Esophagus (tissue), 2 donors: ENCODE results near the gene PASK. TPM values are rescaled to one million over a fixed set of nuclear protein-coding genes. Genes with fewer than 3 reads are reported as not detected.

Experiments used
- H3K27ac ChIP-seq, 2 donors: one replicate each; pipeline ENCODE4 v1.5.1; 2013; ENCODE audit warnings: low read depth in 2 of 2, mild to moderate bottlenecking in 2 of 2, inconsistent platforms in 1 of 2, low read length in 1 of 2, moderate library complexity in 1 of 2
- H3K27me3 ChIP-seq, 2 donors: one replicate each; pipeline ENCODE4 v1.6.1; 2013; ENCODE audit warnings: low read length in 2 of 2, control low read depth in 1 of 2, mild to moderate bottlenecking in 1 of 2; ENCODE audit not compliant: insufficient read depth in 2 of 2, control insufficient read depth in 1 of 2
- H3K36me3 ChIP-seq, 2 donors: one replicate each; pipeline ENCODE4 v1.6.1; 2013; ENCODE audit warnings: low read length in 1 of 2; ENCODE audit not compliant: control insufficient read depth in 2 of 2, insufficient read depth in 2 of 2
- H3K4me1 ChIP-seq, 2 donors: one replicate each; pipeline ENCODE4 v1.6.1; 2013; ENCODE audit warnings: low read length in 1 of 2; ENCODE audit not compliant: control insufficient read depth in 2 of 2, insufficient read depth in 2 of 2
- H3K4me3 ChIP-seq, 2 donors: one replicate each; pipeline ENCODE4 v1.5.1; 2013; ENCODE audit warnings: low read length in 2 of 2, mild to moderate bottlenecking in 2 of 2, low read depth in 1 of 2, moderate library complexity in 1 of 2
- H3K9me3 ChIP-seq, 2 donors: one replicate each; pipeline ENCODE4 v1.6.1; 2013; ENCODE audit warnings: mild to moderate bottlenecking in 2 of 2, low read depth in 1 of 2, low read length in 1 of 2, moderate library complexity in 1 of 2; ENCODE audit not compliant: control insufficient read depth in 2 of 2, insufficient read depth in 1 of 2
- WGBS, 2 donors: extraction: QIAGEN DNeasy Blood & Tissue Kit; methylation state at CpG; one replicate each; pipeline ENCODE4 v1.1.7; 2013; 5-methylcytosine and 5-hydroxymethylcytosine counted together
- polyA plus RNA-seq, 2 donors: library from polyadenylated mRNA; stranded (reverse); fragments of 200-250 nt; gene quantifications; one replicate each; pipeline ENCODE4 v1.2.3, GENCODE V29; 2013
- donor health status: healthy with polysubstance abuse.
- donor health status: Bipolar disorder and iron deficiency.

The PASK gene
- polyA plus RNA-seq, 2 donors: 4.9 to 7.8 TPM

DNA sequence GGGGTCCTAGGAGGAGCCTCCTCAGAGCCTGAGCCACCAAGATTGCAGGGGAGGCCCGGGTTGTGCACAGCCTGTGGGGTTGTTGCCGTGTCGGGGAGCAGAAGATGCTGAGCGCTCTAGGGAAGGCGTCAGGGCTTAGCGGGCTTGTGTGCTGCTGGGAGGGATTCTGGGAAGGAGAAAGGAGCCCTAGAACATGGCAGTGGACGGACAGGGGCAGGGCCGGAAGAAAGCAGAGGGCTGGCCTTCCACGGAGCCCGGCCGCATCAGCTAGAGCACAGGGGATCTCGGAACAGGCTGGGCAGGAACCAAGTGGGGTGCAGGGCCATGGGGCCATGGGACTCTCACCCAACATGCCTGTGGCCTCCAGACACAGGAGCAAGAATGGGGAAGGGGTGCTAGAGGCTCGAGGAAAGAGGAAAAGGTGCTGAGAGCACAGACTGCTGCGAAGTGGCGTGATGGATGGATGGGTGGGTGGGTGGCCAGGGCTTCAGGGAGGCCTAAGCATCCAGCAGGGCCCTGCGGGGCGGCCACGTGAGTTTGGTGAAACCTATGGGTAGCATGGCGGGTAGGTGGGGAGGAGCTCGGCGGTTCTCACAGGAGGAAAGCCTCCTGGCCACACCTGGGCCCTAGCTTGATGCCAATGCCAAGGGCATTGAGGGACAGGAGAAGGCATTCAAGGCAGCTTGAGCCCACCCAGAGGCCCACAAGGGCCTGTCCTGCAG, 82.9 kb downstream of the PASK start:
- Histone ChIP-seq H3K4me1 (peaks cover 0 to 14% of the 10 kb centered on the region in 2 donors), H3K9me3 (no peaks in the 10 kb centered on the region), H3K4me3 (no peak overlapping the region), H3K27me3 (no peaks in the 10 kb centered on the region), H3K36me3 (peaks cover 0 to 13% of the 10 kb centered on the region in 2 donors), H3K27ac (no peak overlapping the region)
- WGBS, 2 donors: 92 to 95% methylated on average over 20 to 21 of the region's 21 CpGs

DNA sequence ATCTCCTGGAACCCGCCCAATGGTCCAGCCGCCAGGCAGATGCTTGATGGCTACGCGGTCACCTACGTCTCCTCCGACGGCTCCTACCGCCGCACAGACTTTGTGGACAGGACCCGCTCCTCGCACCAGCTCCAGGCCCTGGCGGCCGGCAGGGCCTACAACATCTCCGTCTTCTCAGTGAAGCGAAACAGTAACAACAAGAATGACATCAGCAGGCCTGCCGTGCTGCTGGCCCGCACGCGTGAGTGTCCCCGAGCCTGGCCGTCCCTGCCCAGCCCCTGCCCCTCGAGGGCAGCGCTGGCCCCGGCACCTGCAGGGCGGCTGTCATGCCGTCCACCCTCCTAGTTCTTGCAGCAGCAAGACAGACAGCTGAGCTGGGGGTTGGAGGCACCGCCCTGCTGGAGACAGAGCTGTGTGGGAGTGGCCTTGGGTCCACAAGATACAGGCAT, 83.9 kb downstream of the PASK start:
- Histone ChIP-seq H3K27me3 (no peaks in the 10 kb centered on the region), H3K36me3 (peaks cover 0 to 8% of the 10 kb centered on the region in 2 donors), H3K27ac (no peak overlapping the region), H3K9me3 (no peaks in the 10 kb centered on the region), H3K4me1 (peaks cover 2 to 14% of the 10 kb centered on the region in 2 donors), H3K4me3 (no peak overlapping the region)
- 91% methylated on average over 27 of the region's 27 CpGs for WGBS, 2 donors

DNA sequence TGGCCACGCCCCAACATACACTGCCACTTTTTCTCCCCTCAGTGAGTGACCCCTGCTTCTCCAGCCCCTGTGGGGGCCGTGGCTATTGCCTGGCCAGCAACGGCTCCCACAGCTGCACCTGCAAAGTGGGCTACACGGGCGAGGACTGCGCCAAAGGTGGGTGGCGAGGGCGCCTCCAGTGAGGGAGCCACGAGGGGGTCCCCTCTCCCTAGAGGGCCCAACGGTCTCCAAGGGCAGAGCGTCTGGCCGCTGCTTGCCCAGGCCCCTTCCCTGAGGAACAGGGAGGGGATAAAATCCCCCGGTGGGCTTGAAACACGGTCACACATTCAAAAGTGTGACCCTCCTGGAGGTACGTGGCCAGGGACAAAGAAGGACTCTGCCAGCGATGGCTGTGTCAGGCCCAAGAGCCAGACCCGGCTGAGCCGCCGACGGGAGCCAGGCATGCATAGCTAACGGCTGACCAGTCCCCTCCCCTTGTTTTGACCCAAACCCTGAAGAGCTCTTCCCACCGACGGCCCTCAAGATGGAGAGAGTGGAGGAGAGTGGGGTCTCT, 84.4 kb downstream of the PASK start:
- Histone ChIP-seq H3K36me3 (peaks cover 0 to 8% of the 10 kb centered on the region in 2 donors), H3K4me1 (peaks cover 2 to 14% of the 10 kb centered on the region in 2 donors), H3K4me3 (no peak overlapping the region), H3K9me3 (no peaks in the 10 kb centered on the region), H3K27me3 (no peaks in the 10 kb centered on the region), H3K27ac (no peak overlapping the region)
- 90 to 92% methylated on average over 23 of the region's 23 CpGs for WGBS, 2 donors

DNA sequence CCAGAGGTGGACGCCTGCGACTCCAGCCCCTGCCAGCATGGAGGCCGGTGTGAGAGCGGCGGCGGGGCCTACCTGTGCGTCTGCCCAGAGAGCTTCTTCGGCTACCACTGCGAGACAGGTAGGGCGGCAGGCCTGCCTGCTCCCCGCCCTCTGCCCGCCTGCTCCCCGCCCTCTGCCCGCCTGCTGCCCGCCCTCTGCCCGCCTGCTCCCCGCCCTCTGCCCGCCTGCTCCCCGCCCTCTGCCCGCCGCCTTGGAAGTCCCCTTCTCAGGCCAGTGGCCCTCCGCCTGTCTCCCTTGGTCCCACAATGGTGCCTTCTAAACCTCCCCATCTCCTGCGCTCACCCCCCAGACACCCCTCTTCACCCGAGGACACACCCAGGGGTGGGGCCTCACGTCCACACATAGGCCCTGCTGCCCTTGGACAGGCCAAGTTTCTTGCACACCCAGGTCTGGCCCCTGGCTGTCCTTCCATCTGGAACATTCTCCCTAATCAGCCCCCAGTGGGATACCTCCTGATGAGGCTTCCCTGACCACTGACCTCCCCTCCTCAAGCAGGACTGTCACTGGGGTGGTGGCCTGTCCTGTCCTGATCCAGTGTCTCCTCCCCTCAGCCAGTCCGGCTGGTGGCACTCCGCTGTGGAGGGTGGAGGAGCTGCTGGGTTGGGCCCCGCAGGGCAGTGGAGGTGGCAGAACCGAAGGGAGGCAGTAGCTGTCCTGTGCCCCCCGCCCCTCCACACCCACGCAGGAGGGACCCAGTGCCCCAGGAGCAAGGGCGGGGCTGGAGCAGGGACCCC, 85.1 kb downstream of the PASK start:
- H3K27ac ChIP-seq: peak overlapping the region; percentile 56 to 75
- no peaks in the 10 kb centered on the region for H3K27me3 ChIP-seq
- peak overlapping the region; percentile 48 to 60 for H3K4me3 ChIP-seq
- peaks cover 0 to 6% of the 10 kb centered on the region in 2 donors for H3K36me3 ChIP-seq
- H3K9me3 ChIP-seq: no peaks in the 10 kb centered on the region
- peaks cover 2 to 14% of the 10 kb centered on the region in 2 donors for H3K4me1 ChIP-seq
- WGBS, 2 donors: 24 to 29% methylated on average over 31 to 32 of the region's 32 CpGs

DNA sequence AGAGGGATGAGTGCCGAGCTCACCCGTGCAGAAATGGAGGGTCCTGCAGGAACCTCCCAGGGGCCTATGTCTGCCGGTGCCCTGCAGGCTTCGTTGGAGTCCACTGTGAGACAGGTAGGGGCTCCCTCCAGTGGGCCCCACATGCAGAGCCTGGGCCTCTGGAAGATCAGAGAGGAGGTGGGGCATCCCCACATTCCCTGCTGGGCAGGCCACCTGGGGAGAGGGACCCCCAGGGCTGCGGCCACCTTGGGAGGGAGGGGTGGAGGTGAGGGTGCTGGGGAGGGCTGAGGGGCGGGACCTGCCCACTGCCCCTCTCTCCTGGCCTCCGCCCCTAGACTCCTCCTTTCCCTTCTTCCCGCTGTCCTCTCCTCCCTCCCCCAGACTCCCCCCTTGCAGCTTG, 85.7 kb downstream of the PASK start:
- H3K4me3 ChIP-seq: peak overlapping the region; percentile 48 to 60
- H3K27ac ChIP-seq: peak overlapping the region; percentile 56 to 75
- 20 to 41% methylated on average over 4 to 8 of the region's 8 CpGs for WGBS, 2 donors
- peaks cover 2 to 14% of the 10 kb centered on the region in 2 donors for H3K4me1 ChIP-seq
- H3K27me3 ChIP-seq: no peaks in the 10 kb centered on the region
- no peaks in the 10 kb centered on the region for H3K9me3 ChIP-seq
- peaks cover 0 to 3% of the 10 kb centered on the region in 2 donors for H3K36me3 ChIP-seq

DNA sequence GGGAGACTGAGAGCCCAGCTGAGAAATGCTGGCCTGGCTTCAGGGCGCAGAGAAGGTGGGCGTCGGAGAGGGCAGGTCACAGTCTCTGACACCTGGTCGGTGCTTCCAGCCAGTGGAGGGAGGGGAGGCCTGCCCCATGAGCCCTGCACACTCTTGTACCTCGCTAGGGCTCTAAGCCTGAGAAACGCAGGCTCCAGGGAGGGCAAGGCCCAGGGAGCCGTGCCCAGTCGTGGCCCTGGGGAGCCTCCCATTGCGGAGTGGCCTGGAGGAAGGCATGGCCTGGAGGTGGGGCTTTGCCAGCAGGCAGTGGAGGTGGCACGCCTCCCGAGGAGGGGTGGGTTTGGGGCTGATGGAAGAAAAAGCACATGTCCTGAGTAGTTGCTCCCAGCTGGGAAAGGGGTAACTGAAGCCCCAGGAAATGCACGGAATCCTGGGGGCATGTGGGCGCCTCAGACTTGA, 86.2 kb downstream of the PASK start:
- peak overlapping the region; percentile 75 to 79 for H3K27ac ChIP-seq
- no peaks in the 10 kb centered on the region for H3K27me3 ChIP-seq
- H3K9me3 ChIP-seq: no peaks in the 10 kb centered on the region
- peaks cover 0 to 3% of the 10 kb centered on the region in 2 donors for H3K36me3 ChIP-seq
- 45 to 46% methylated on average over 13 of the region's 13 CpGs for WGBS, 2 donors
- H3K4me1 ChIP-seq: peaks cover 2 to 14% of the 10 kb centered on the region in 2 donors
- peak overlapping the region; percentile 48 to 60 for H3K4me3 ChIP-seq

DNA sequence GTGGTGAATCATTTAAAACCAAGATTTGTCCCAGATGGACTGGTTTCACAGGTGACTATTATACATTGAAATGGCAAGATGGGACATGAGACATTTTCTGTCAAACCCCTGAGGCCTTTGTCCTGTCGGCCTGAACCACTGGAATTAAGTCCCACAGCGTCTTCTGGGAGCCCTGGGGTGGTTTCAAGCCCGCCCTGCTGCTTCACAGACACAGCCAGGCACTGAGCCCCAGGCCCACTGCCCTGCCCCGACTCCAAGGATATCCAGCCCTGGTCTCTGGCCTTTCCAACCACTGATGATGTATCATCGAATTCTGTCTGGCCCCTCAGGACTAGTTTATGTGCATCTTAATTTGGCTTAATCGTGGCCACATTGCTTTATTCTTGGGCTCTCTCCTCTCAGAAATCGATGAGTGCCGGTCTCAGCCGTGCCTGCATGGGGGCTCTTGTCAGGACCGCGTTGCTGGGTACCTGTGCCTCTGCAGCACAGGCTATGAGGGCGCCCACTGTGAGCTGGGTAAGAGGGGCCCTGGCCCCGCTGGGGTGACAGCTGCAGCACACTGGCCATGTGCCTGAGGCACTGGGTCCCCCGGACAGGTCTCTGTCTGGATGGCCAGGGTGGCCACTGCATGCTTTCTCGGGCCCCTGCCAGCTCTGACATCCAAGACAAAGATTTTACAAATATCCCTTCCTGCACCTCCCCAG, 86.7 kb downstream of the PASK start:
- WGBS, 2 donors: 56 to 67% methylated on average over 15 of the region's 15 CpGs
- Histone ChIP-seq H3K4me3 (peak overlapping the region; percentile 48 to 60), H3K27ac (peak overlapping the region; percentile 75 to 79), H3K4me1 (peaks cover 2 to 14% of the 10 kb centered on the region in 2 donors), H3K27me3 (no peaks in the 10 kb centered on the region), H3K9me3 (no peaks in the 10 kb centered on the region), H3K36me3 (peaks cover 0 to 1% of the 10 kb centered on the region in 2 donors)

DNA sequence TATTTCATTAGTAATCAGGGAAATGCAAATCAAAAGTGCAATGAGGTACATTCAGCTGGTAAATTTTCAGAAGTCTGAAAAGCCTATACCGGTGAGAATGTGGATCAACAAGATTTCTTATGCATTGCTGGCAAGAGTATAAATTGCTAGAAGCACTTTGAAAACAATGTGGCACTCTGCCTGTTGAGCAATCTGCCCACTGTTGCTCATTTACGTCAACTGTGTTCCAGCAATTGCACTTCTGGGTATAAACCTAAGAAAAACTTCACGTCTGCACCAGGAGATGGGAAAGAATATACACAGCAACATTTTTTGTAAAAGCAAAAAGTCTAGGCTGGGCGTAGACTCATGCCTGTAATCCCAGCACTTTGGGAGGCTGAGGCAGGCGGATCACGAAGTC, 88.0 kb downstream of the PASK start:
- H3K4me1 ChIP-seq: peaks cover 2 to 14% of the 10 kb centered on the region in 2 donors
- H3K27me3 ChIP-seq: no peaks in the 10 kb centered on the region
- no peaks in the 10 kb centered on the region for H3K36me3 ChIP-seq
- peak overlapping the region; percentile 65 to 79 for H3K27ac ChIP-seq
- no peak overlapping the region for H3K4me3 ChIP-seq
- H3K9me3 ChIP-seq: no peaks in the 10 kb centered on the region
- WGBS, 2 donors: 45 to 59% methylated on average over 6 of the region's 6 CpGs
